Retinal pigment epithelial cell (primary cell): ENCODE measurements around the gene CKAP4.

ENCODE experiments used
- DNase-seq: peaks from one replicate; pipeline ENCODE4 v3.0.0-alpha.2; 2010; ENCODE audit warnings: low read depth
- H3K4me3 ChIP-seq: 2 replicates; pipeline ENCODE4 v1.5.1; 2011; ENCODE audit warnings: mild to moderate bottlenecking, low read length, control low read depth, moderate library complexity
- CTCF ChIP-seq: conservative IDR thresholded peaks from 2 replicates; pipeline ENCODE4 v1.5.1; 2011; ENCODE audit warnings: low read depth, low read length, control low read depth, inconsistent platforms

The CKAP4 gene

GRCh38 chr12:106205208-106206069, 42.4 kb downstream of the CKAP4 start:
- DNase-seq = no peak
- no peak for TF ChIP-seq CTCF
- H3K4me3 ChIP-seq = no peak overlapping the region

- no peak for DNase-seq
- no peak for TF ChIP-seq CTCF
- no peak overlapping the region for H3K4me3 ChIP-seq
These were observed 43.5 kb downstream of the CKAP4 start for GRCh38 chr12:106204312-106204711.

GRCh38 chr12:106197906-106198623, 49.8 kb downstream of the CKAP4 start:
- TF ChIP-seq CTCF = no peak
- DNase-seq = no peak
- no peak overlapping the region for H3K4me3 ChIP-seq

- no peak overlapping the region for H3K4me3 ChIP-seq
- DNase-seq = no peak
- no peak for TF ChIP-seq CTCF
These were observed 52.2 kb downstream of the CKAP4 start for GRCh38 chr12:106195621-106196027.

GRCh38 chr12:106194351-106194750, 53.5 kb downstream of the CKAP4 start:
- DNase-seq = no peak
- TF ChIP-seq CTCF = no peak

GRCh38 chr12:106193394-106194215, 54.2 kb downstream of the CKAP4 start:
- H3K4me3 ChIP-seq = no peak overlapping the region
- TF ChIP-seq CTCF = no peak
- no peak for DNase-seq

More at GRCh38 chr12:106194351-106194750, 53.5 kb downstream of the CKAP4 start:
- no peak overlapping the region for H3K4me3 ChIP-seq
